ENCODE results near the gene SPOCK2.

DNA sequence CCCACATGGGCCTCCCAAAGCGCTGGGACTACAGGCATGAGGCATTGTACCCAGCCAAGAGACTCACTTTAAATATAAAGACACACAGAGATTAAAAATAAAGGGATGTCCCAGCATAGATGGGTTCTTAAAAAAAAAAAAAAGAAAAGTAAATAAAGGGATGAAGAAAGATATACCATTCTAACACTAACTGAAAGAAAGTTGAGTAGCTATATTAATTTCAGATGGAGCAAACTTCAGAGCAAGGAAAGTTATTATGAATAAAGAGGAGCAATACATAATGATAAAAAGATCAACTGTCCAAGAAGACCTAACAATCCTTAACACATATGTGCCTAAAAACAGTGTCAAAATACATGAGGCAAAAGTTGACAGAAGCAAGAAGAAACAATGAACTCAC is 33.0 kb upstream of the SPOCK2 start:
- TF ChIP-seq, protein P1, sequence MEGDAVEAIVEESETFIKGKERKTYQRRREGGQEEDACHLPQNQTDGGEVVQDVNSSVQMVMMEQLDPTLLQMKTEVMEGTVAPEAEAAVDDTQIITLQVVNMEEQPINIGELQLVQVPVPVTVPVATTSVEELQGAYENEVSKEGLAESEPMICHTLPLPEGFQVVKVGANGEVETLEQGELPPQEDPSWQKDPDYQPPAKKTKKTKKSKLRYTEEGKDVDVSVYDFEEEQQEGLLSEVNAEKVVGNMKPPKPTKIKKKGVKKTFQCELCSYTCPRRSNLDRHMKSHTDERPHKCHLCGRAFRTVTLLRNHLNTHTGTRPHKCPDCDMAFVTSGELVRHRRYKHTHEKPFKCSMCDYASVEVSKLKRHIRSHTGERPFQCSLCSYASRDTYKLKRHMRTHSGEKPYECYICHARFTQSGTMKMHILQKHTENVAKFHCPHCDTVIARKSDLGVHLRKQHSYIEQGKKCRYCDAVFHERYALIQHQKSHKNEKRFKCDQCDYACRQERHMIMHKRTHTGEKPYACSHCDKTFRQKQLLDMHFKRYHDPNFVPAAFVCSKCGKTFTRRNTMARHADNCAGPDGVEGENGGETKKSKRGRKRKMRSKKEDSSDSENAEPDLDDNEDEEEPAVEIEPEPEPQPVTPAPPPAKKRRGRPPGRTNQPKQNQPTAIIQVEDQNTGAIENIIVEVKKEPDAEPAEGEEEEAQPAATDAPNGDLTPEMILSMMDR (conservative IDR thresholded peaks at IDR 0.05; ENCODE audit: low read length), result no peak
- no peak for TF ChIP-seq EZH2phosphoT487 (IDR thresholded peaks at IDR 0.05; ENCODE audit: borderline replicate concordance, low read depth, low read length)

All from OCI-LY7 (cell line).